Measurements from ENCODE around the gene STOM. TPM values are rescaled to one million over a fixed set of nuclear protein-coding genes. Genes with fewer than 3 reads are reported as not detected.

The STOM gene
- total and polyA plus RNA-seq, 2 donors (not counting 1 experiment from before 2014, with no cell fraction given): 2.7 to 6.1 TPM

DNA sequence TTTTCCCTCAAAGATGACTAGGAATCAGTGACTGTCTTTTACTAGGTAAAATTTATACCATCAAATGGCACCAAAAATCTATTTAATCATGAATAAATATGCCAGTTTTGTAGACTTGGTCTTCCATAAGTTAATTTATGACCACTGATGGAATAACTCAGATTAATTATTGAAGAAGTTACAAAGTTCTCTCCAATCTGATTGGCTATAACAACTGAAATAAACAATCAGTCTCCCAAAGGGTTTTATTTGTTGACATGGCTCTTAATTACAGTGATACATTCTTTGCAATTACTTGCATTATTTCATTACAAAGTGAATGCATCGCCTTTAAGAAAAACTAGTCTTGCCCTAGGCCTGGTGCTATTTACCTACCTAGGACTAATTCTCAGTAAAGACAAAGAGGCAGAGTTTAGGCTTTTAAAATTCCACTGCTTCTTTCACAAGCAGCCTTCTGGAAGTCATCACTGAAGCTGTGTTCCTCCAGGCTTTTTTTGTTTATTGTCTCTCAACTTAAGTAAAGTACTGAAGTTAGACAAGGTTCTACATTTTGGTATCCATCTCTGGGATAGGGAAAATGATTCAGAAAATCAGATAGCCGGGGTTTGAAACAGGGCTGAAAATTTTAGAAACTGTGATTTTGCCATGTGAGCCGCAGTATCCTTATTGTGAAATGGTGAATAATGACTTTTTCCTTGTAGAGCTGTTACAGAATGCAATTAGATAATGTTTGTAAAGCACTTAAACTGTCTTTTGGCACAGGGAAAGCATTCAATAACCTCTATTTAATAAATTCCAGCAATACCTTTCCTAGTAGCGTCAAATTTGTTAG is 2.5 kb downstream of the STOM start:
- Histone ChIP-seq H3K9ac (ENCODE audit: low read length) (no peak overlapping the region), H3K27ac (ENCODE audit: low read length in 2 of 2) (no peak overlapping the region), H3K9me3 (ENCODE audit: control extremely low read depth in 1 of 3, control insufficient read depth in 2 of 3, insufficient read depth in 1 of 3, low read length in 2 of 3) (peaks cover 0 to 8% (median 0%) of the 10 kb centered on the region in 3 donors), H4K20me1 (ENCODE audit: control insufficient read depth, insufficient read depth, low read length, poor library complexity, severe bottlenecking) (no peaks in the 10 kb centered on the region), H3K27me3 (replicated peaks in 1 of 4; ENCODE audit: control extremely low read depth in 1 of 4, control insufficient read depth in 3 of 4, insufficient read depth in 4 of 4, low read length in 3 of 4) (no peaks in the 10 kb centered on the region), H3K79me2 (ENCODE audit: control insufficient read depth, insufficient read depth, low read length) (peaks cover 10% of the 10 kb centered on the region), H3K4me2 (replicated peaks; ENCODE audit: low read depth, low read length, poor library complexity, severe bottlenecking) (peak overlapping the region; percentile 90), H3K36me3 (replicated peaks in 1 of 2; ENCODE audit: control extremely low read depth in 1 of 2, control insufficient read depth in 1 of 2, extremely low read depth in 1 of 2, insufficient read depth in 2 of 2, low read length in 1 of 2) (no peaks in the 10 kb centered on the region), H3K4me3 (ENCODE audit: control extremely low read depth in 1 of 5, extremely low read depth in 1 of 5, insufficient read depth in 1 of 5, low read depth in 2 of 5, low read length in 4 of 5) (no peak overlapping the region), H2AFZ (ENCODE audit: insufficient read depth, low read depth, low read length, poor library complexity, severe bottlenecking) (no peak overlapping the region), H3K4me1 (ENCODE audit: control insufficient read depth in 2 of 2, insufficient read depth in 2 of 2, low read length in 2 of 2) (peaks cover 19 to 20% of the 10 kb centered on the region in 2 donors)
- no peak for DNase-seq
- POLR2A ChIA-PET: no interaction called here
- Mint-ChIP-seq H3K27me3 (no peaks in the 10 kb centered on the region), H3K9me3 (ENCODE audit: insufficient read depth) (peaks cover 3% of the 10 kb centered on the region), H3K27ac (no peak overlapping the region), H3K4me3 (peak overlapping the region; percentile 91), H3K4me1 (peaks cover 29% of the 10 kb centered on the region)
- intact Hi-C loops (cut with micrococcal nuclease): loop anchor here (5.0 kb wide), 2 partner anchors 45 to 575 kb away; partner anchors contain the start of gene FBXW2
- TF ChIP-seq, protein P1, sequence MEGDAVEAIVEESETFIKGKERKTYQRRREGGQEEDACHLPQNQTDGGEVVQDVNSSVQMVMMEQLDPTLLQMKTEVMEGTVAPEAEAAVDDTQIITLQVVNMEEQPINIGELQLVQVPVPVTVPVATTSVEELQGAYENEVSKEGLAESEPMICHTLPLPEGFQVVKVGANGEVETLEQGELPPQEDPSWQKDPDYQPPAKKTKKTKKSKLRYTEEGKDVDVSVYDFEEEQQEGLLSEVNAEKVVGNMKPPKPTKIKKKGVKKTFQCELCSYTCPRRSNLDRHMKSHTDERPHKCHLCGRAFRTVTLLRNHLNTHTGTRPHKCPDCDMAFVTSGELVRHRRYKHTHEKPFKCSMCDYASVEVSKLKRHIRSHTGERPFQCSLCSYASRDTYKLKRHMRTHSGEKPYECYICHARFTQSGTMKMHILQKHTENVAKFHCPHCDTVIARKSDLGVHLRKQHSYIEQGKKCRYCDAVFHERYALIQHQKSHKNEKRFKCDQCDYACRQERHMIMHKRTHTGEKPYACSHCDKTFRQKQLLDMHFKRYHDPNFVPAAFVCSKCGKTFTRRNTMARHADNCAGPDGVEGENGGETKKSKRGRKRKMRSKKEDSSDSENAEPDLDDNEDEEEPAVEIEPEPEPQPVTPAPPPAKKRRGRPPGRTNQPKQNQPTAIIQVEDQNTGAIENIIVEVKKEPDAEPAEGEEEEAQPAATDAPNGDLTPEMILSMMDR (IDR thresholded peaks at IDR 0.05): no peak
- TF ChIP-seq EZH2 (IDR thresholded peaks at IDR 0.05; ENCODE audit: borderline replicate concordance, insufficient read depth, low read depth, low read length, poor library complexity, severe bottlenecking): no peak
- no peak for ATAC-seq (ENCODE audit: low read depth)
- CTCF ChIA-PET: interaction anchor here (0.9 to 1.4 kb wide), 3 partner anchors 48 to 52 kb away, joined by 3 to 5 read pairs (median 4); no protein-coding TSS in a partner anchor
- 63% methylated on average over 2 of the region's 4 CpGs for WGBS (ENCODE audit: insufficient coverage)

All from B cell (primary cell).